ENCODE results near the gene CAMTA1.

The CAMTA1 gene

GRCh38 chr1:6888268-6888667 is 103.0 kb downstream of the CAMTA1 start:
- no peak for ATAC-seq
- H3K4me1 Mint-ChIP-seq: peaks cover 6% of the 10 kb centered on the region
- no peaks in the 10 kb centered on the region for H3K9me3 Mint-ChIP-seq
- DNase-seq (ENCODE audit: low spot score in 2 of 2): no peak
- H3K4me3 Mint-ChIP-seq: no peak overlapping the region
- H3K27ac Mint-ChIP-seq: no peak overlapping the region
- H3K36me3 Mint-ChIP-seq: peaks cover 14% of the 10 kb centered on the region

- H3K4me3 Mint-ChIP-seq: no peak overlapping the region
- no peak for DNase-seq (ENCODE audit: low spot score in 2 of 2)
- H3K9me3 Mint-ChIP-seq: no peaks in the 10 kb centered on the region
- no peak for ATAC-seq
- H3K27ac Mint-ChIP-seq: no peak overlapping the region
- peaks cover 14% of the 10 kb centered on the region for H3K36me3 Mint-ChIP-seq
- H3K4me1 Mint-ChIP-seq: peaks cover 6% of the 10 kb centered on the region
Measured at GRCh38 chr1:6888870-6889269, 103.6 kb downstream of the CAMTA1 start.

- H3K27ac Mint-ChIP-seq: no peak overlapping the region
- peaks cover 14% of the 10 kb centered on the region for H3K36me3 Mint-ChIP-seq
- H3K4me1 Mint-ChIP-seq: peaks cover 6% of the 10 kb centered on the region
- ATAC-seq: peak; percentile 62
- no peaks in the 10 kb centered on the region for H3K9me3 Mint-ChIP-seq
- H3K4me3 Mint-ChIP-seq: no peak overlapping the region
- no peak for DNase-seq (ENCODE audit: low spot score in 2 of 2)
Measured at GRCh38 chr1:6889875-6890480, 104.7 kb downstream of the CAMTA1 start.

- no peaks in the 10 kb centered on the region for H3K9me3 Mint-ChIP-seq
- no peak for ATAC-seq
- peaks cover 9% of the 10 kb centered on the region for H3K4me1 Mint-ChIP-seq
- H3K4me3 Mint-ChIP-seq: no peak overlapping the region
- peaks cover 14% of the 10 kb centered on the region for H3K36me3 Mint-ChIP-seq
- no peak overlapping the region for H3K27ac Mint-ChIP-seq
- no peak for DNase-seq (ENCODE audit: low spot score in 2 of 2)
Measured at GRCh38 chr1:6890686-6891085, 105.4 kb downstream of the CAMTA1 start.

GRCh38 chr1:6891781-6892579 is 106.7 kb downstream of the CAMTA1 start:
- ATAC-seq (peak; percentile 75), DNase-seq (ENCODE audit: low spot score in 2 of 2) (no peak)
- H3K4me3 Mint-ChIP-seq: no peak overlapping the region
- H3K36me3 Mint-ChIP-seq: peaks cover 14% of the 10 kb centered on the region
- H3K4me1 Mint-ChIP-seq: peaks cover 5% of the 10 kb centered on the region
- no peak overlapping the region for H3K27ac Mint-ChIP-seq
- no peaks in the 10 kb centered on the region for H3K9me3 Mint-ChIP-seq

- Mint-ChIP-seq H3K4me3 (no peak overlapping the region), H3K27ac (no peak overlapping the region), H3K4me1 (peaks cover 5% of the 10 kb centered on the region), H3K9me3 (no peaks in the 10 kb centered on the region), H3K36me3 (peaks cover 5% of the 10 kb centered on the region)
- no peak for DNase-seq (ENCODE audit: low spot score in 2 of 2)
- no peak for ATAC-seq
Measured at GRCh38 chr1:6893388-6893787, 108.1 kb downstream of the CAMTA1 start.

- Mint-ChIP-seq H3K36me3 (no peaks in the 10 kb centered on the region), H3K9me3 (no peaks in the 10 kb centered on the region)
Measured at GRCh38 chr1:6897138-6897537, 111.9 kb downstream of the CAMTA1 start.

GRCh38 chr1:6898974-6899539 is 113.8 kb downstream of the CAMTA1 start:
- H3K27ac Mint-ChIP-seq: no peak overlapping the region
- no peak overlapping the region for H3K4me3 Mint-ChIP-seq
- no peak for ATAC-seq
- no peak for DNase-seq (ENCODE audit: low spot score in 2 of 2)
- peaks cover 11% of the 10 kb centered on the region for H3K4me1 Mint-ChIP-seq
- no peaks in the 10 kb centered on the region for H3K36me3 Mint-ChIP-seq
- no peaks in the 10 kb centered on the region for H3K9me3 Mint-ChIP-seq

More at GRCh38 chr1:6897138-6897537, 111.9 kb downstream of the CAMTA1 start:
- Mint-ChIP-seq H3K27ac (peak overlapping the region; percentile 4), H3K4me3 (no peak overlapping the region), H3K4me1 (peaks cover 6% of the 10 kb centered on the region)
- no peak for DNase-seq (ENCODE audit: low spot score in 2 of 2)
- ATAC-seq: no peak

GRCh38 chr1:6899621-6900020 is 114.4 kb downstream of the CAMTA1 start:
- Mint-ChIP-seq H3K36me3 (no peaks in the 10 kb centered on the region), H3K4me1 (peaks cover 11% of the 10 kb centered on the region), H3K27ac (no peak overlapping the region), H3K4me3 (no peak overlapping the region), H3K9me3 (no peaks in the 10 kb centered on the region)
- ATAC-seq: no peak
- DNase-seq (ENCODE audit: low spot score in 2 of 2): no peak

GRCh38 chr1:6902153-6902552 is 116.9 kb downstream of the CAMTA1 start:
- ATAC-seq: no peak
- H3K27ac Mint-ChIP-seq: no peak overlapping the region
- H3K4me1 Mint-ChIP-seq: peaks cover 6% of the 10 kb centered on the region

GRCh38 chr1:6904476-6905170 is 119.4 kb downstream of the CAMTA1 start:
- Mint-ChIP-seq H3K27ac (no peak overlapping the region), H3K4me3 (no peak overlapping the region)
- ATAC-seq: no peak

More at GRCh38 chr1:6902153-6902552, 116.9 kb downstream of the CAMTA1 start:
- no peak for DNase-seq (ENCODE audit: low spot score in 2 of 2)
- H3K9me3 Mint-ChIP-seq: no peaks in the 10 kb centered on the region
- no peaks in the 10 kb centered on the region for H3K36me3 Mint-ChIP-seq
- no peak overlapping the region for H3K4me3 Mint-ChIP-seq

GRCh38 chr1:6905331-6905730 is 120.1 kb downstream of the CAMTA1 start:
- Mint-ChIP-seq H3K4me3 (no peak overlapping the region), H3K27ac (no peak overlapping the region), H3K36me3 (no peaks in the 10 kb centered on the region), H3K9me3 (no peaks in the 10 kb centered on the region), H3K4me1 (peaks cover 15% of the 10 kb centered on the region)
- DNase-seq (ENCODE audit: low spot score in 2 of 2): no peak
- no peak for ATAC-seq

More at GRCh38 chr1:6904476-6905170, 119.4 kb downstream of the CAMTA1 start:
- Mint-ChIP-seq H3K36me3 (no peaks in the 10 kb centered on the region), H3K9me3 (no peaks in the 10 kb centered on the region), H3K4me1 (peaks cover 15% of the 10 kb centered on the region)
- DNase-seq (ENCODE audit: low spot score in 2 of 2): no peak

- Mint-ChIP-seq H3K36me3 (no peaks in the 10 kb centered on the region), H3K4me3 (no peak overlapping the region), H3K27ac (no peak overlapping the region), H3K9me3 (no peaks in the 10 kb centered on the region), H3K4me1 (peaks cover 15% of the 10 kb centered on the region)
- no peak for ATAC-seq
- DNase-seq (ENCODE audit: low spot score in 2 of 2): no peak
Measured at GRCh38 chr1:6905790-6906189, 120.5 kb downstream of the CAMTA1 start.

GRCh38 chr1:6906783-6907182 is 121.5 kb downstream of the CAMTA1 start:
- Mint-ChIP-seq H3K36me3 (no peaks in the 10 kb centered on the region), H3K27ac (no peak overlapping the region), H3K9me3 (no peaks in the 10 kb centered on the region), H3K4me1 (peaks cover 15% of the 10 kb centered on the region), H3K4me3 (no peak overlapping the region)
- DNase-seq (ENCODE audit: low spot score in 2 of 2): no peak
- no peak for ATAC-seq

GRCh38 chr1:6907201-6907600 is 121.9 kb downstream of the CAMTA1 start:
- H3K4me3 Mint-ChIP-seq: no peak overlapping the region
- no peaks in the 10 kb centered on the region for H3K9me3 Mint-ChIP-seq
- peaks cover 13% of the 10 kb centered on the region for H3K4me1 Mint-ChIP-seq
- H3K36me3 Mint-ChIP-seq: no peaks in the 10 kb centered on the region
- ATAC-seq (no peak), DNase-seq (ENCODE audit: low spot score in 2 of 2) (no peak)
- H3K27ac Mint-ChIP-seq: no peak overlapping the region
